ENCODE measurements around the gene MACC1. TPM values are rescaled to one million over a fixed set of nuclear protein-coding genes. Genes with fewer than 3 reads are reported as not detected.
"Not testable (repeated sequence)": the region's sequence is repeated elsewhere in the genome, so short reads cannot be mapped to it uniquely, and the experiment has no call there.

Gene MACC1
- polyA plus RNA-seq, 1 experiment: not detected

GRCh38 chr7:20208651-20209307 is 8.4 kb downstream of the MACC1 start:
- ChIA-PET CTCF (no interaction called here), POLR2A (no interaction called here)
- H3K4me3 ChIP-seq (ENCODE audit: low read depth, low read length): no peak overlapping the region

GRCh38 chr7:20207811-20208210 is 9.4 kb downstream of the MACC1 start:
- H3K4me3 ChIP-seq (ENCODE audit: low read depth, low read length); H3K36me3 ChIP-seq (ENCODE audit: control insufficient read depth, insufficient read depth, low read length); H3K27me3 ChIP-seq (ENCODE audit: control insufficient read depth, insufficient read depth, low read length); CTCF ChIA-PET; DNase-seq (ENCODE audit: low read depth); POLR2A ChIA-PET: not testable (repeated sequence)

More at GRCh38 chr7:20208651-20209307, 8.4 kb downstream of the MACC1 start:
- TF ChIP-seq, protein P1, sequence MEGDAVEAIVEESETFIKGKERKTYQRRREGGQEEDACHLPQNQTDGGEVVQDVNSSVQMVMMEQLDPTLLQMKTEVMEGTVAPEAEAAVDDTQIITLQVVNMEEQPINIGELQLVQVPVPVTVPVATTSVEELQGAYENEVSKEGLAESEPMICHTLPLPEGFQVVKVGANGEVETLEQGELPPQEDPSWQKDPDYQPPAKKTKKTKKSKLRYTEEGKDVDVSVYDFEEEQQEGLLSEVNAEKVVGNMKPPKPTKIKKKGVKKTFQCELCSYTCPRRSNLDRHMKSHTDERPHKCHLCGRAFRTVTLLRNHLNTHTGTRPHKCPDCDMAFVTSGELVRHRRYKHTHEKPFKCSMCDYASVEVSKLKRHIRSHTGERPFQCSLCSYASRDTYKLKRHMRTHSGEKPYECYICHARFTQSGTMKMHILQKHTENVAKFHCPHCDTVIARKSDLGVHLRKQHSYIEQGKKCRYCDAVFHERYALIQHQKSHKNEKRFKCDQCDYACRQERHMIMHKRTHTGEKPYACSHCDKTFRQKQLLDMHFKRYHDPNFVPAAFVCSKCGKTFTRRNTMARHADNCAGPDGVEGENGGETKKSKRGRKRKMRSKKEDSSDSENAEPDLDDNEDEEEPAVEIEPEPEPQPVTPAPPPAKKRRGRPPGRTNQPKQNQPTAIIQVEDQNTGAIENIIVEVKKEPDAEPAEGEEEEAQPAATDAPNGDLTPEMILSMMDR (IDR thresholded peaks at IDR 0.05; ENCODE audit: insufficient read depth, low read depth, low read length): no peak
- no peak for DNase-seq (ENCODE audit: low read depth)
- H3K36me3 ChIP-seq (ENCODE audit: control insufficient read depth, insufficient read depth, low read length): no peaks in the 10 kb centered on the region
- no peaks in the 10 kb centered on the region; the same call in 1 of the 2 replicates for H3K27me3 ChIP-seq (ENCODE audit: control insufficient read depth, insufficient read depth, low read length)

DNA sequence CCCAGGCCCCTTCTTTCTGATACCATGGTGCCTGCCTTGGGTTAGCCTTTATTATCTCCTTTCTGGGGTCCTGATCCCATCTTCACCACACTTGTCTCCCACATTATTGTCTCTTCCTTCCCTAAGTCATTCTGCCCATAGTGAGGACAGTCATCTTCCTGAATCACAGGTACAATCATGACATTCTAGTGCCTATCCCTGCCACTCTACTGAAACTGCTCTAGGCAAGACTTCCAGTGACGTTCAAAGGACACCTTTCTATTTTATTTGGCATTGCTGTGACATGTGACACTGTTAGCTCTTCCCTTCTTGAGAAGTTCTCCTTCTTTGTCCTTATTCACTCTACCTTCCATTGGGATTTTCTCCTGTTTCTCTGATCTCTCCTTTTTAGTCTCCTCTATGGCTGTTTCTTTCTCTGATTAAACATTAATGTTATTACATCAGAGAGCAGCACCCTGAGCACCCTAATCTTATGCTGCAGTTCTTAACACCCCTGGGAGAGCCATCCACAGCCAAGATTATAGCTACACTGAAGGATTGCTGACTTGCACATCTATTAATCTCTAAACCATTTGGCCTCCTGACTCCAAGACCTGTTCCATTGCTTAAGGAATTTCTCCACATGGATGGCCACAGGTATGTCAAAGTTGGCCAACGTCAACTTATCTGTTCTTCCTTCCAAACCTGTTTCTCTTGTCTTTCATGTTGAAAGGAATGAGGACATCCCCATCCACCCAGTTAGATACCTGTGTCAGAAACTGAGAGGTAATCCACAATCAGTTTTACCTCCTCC is 10.9 kb downstream of the MACC1 start:
- CTCF ChIA-PET: no interaction called here
- POLR2A ChIA-PET: no interaction called here
- no peak overlapping the region for H3K4me3 ChIP-seq (ENCODE audit: low read depth, low read length)
- no peaks in the 10 kb centered on the region for H3K36me3 ChIP-seq (ENCODE audit: control insufficient read depth, insufficient read depth, low read length)
- no peaks in the 10 kb centered on the region for H3K27me3 ChIP-seq (ENCODE audit: control insufficient read depth, insufficient read depth, low read length)
- DNase-seq (ENCODE audit: low read depth): no peak
- TF ChIP-seq, protein P1 (IDR thresholded peaks at IDR 0.05; ENCODE audit: insufficient read depth, low read depth, low read length): no peak

DNA sequence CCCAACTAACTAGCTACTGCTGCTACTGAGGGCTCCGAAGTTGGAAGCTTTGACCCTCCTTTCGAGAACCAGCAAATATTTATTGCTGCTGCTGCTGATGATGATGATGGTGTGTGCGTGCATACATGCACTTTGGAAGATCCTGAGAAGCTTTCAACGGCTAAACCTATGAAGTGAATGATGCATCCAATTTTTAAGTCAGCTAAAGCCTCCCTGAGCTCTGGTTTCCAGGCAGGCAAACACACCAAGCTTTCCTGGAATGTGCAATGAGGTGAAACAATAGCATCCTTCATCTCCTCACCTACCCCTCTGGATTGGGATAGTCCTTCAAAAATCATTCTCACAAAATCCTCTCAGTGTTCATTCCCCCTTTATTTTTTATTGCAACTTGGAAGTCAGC is 13.9 kb downstream of the MACC1 start:
- Histone ChIP-seq H3K4me3 (ENCODE audit: low read depth, low read length) (no peak overlapping the region), H3K27me3 (ENCODE audit: control insufficient read depth, insufficient read depth, low read length) (no peaks in the 10 kb centered on the region), H3K36me3 (ENCODE audit: control insufficient read depth, insufficient read depth, low read length) (no peaks in the 10 kb centered on the region)
- DNase-seq (ENCODE audit: low read depth): no peak
- ChIA-PET POLR2A (no interaction called here), CTCF (interaction anchor here (0.8 to 1.3 kb wide), 2 partner anchors 10 to 21 kb away, joined by 3 read pairs; no protein-coding TSS in a partner anchor)
- TF ChIP-seq, protein P1 (IDR thresholded peaks at IDR 0.05; ENCODE audit: insufficient read depth, low read depth, low read length): no peak

- TF ChIP-seq, protein P1 (IDR thresholded peaks at IDR 0.05; ENCODE audit: insufficient read depth, low read depth, low read length): no peak
- Histone ChIP-seq H3K4me3 (ENCODE audit: low read depth, low read length) (no peak overlapping the region), H3K27me3 (ENCODE audit: control insufficient read depth, insufficient read depth, low read length) (no peaks in the 10 kb centered on the region), H3K36me3 (ENCODE audit: control insufficient read depth, insufficient read depth, low read length) (no peaks in the 10 kb centered on the region)
- ChIA-PET CTCF (no interaction called here), POLR2A (interaction anchor here (0.6 kb wide), 1 partner anchor 211 kb away, joined by 12 read pairs; no protein-coding TSS in a partner anchor)
- DNase-seq (ENCODE audit: low read depth): no peak
These were observed 15.8 kb downstream of the MACC1 start for GRCh38 chr7:20201380-20201779.

Data from BJ (cell line).